SK-N-SH treated with all-trans-retinoic acid at 6 μM for 48 hours (cell line): ENCODE data around the gene RBM47.

Source experiments
- ARNTL ChIP-seq: fragments of 450-650 bp; formaldehyde crosslinking; IDR thresholded peaks from 2 replicates; pipeline ENCODE4 v1.5.0; 2020; ENCODE audit warnings: low read depth, mild to moderate bottlenecking, moderate library complexity, borderline replicate concordance
- ESRRG ChIP-seq: fragments of 250-450 bp; sonication (Bioruptor Pico); IDR thresholded peaks from 2 replicates; pipeline ENCODE4 v1.6.1; 2021; ENCODE audit warnings: mild to moderate bottlenecking
- ISL1 ChIP-seq: fragments of 250-450 bp; sonication (Bioruptor Pico); IDR thresholded peaks from 2 replicates; pipeline ENCODE4 v2.1.2; 2022; ENCODE audit warnings: mild to moderate bottlenecking, moderate library complexity
- OSR1 ChIP-seq: fragments of 250-450 bp; sonication (Bioruptor Pico); IDR thresholded peaks from 2 replicates; pipeline ENCODE4 v1.8.0; 2022; ENCODE audit warnings: moderate library complexity, mild to moderate bottlenecking, inconsistent platforms
- PPARA ChIP-seq: fragments of 250-450 bp; sonication (Bioruptor Pico); IDR thresholded peaks from 2 replicates; pipeline ENCODE4 v1.5.0; 2020; ENCODE audit warnings: mild to moderate bottlenecking, borderline replicate concordance
- RARB ChIP-seq: fragments of 250-450 bp; sonication (Bioruptor Pico); IDR thresholded peaks from 2 replicates; pipeline ENCODE4 v1.8.0; 2021; ENCODE audit warnings: mild to moderate bottlenecking, moderate library complexity
- SNAI2 ChIP-seq: fragments of 250-450 bp; sonication (Bioruptor Pico); IDR thresholded peaks from 2 replicates; pipeline ENCODE4 v1.5.0; 2020; ENCODE audit warnings: mild to moderate bottlenecking, moderate library complexity
- TCF4 ChIP-seq: fragments of 250-450 bp; sonication (Bioruptor Pico); IDR thresholded peaks from 2 replicates; pipeline ENCODE4 v1.8.0; 2021; ENCODE audit warnings: mild to moderate bottlenecking, moderate library complexity, borderline replicate concordance
- ZFP3 ChIP-seq: fragments of 250-450 bp; sonication (Bioruptor Pico); IDR thresholded peaks from 2 replicates; pipeline ENCODE4 v1.5.0; 2020; ENCODE audit warnings: mild to moderate bottlenecking, moderate library complexity
- TF ChIP-seq, protein P1 (sequence below): fragments of 250-450 bp; sonication (Bioruptor Pico); IDR thresholded peaks from 2 replicates; pipeline ENCODE4 v1.8.0; 2021; ENCODE audit warnings: low read depth, mild to moderate bottlenecking, moderate library complexity, borderline replicate concordance
- TF ChIP-seq, protein P2 (sequence below): fragments of 250-450 bp; sonication (Bioruptor Pico); IDR thresholded peaks from 2 replicates; pipeline ENCODE4 v1.5.1; 2020; ENCODE audit warnings: low read depth, mild to moderate bottlenecking, moderate library complexity
- TF ChIP-seq, protein P3 (sequence below): fragments of 250-450 bp; sonication (Bioruptor Pico); IDR thresholded peaks from 2 replicates; pipeline ENCODE4 v1.5.0; 2020; ENCODE audit warnings: mild to moderate bottlenecking, moderate library complexity

DNA sequence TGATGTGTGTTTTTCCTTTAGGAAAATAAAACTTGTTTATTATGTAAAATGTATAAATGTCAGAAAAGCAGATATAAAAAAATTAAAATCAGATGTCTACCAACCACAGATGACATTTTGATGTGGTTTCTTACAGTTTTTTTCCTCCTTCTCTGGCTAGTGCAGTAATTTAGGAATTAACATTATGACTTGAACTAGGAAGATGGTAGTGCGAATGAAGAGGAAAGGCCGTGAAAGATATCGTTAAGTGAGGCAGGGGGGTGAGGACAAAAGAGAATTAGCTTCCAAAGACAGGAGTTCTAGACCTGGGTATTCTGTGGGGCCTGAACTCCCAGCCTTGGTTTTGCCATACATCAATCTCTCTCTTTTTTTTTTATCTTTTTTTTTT is 98.0 kb downstream of the RBM47 start:
- TF ChIP-seq, protein P1, sequence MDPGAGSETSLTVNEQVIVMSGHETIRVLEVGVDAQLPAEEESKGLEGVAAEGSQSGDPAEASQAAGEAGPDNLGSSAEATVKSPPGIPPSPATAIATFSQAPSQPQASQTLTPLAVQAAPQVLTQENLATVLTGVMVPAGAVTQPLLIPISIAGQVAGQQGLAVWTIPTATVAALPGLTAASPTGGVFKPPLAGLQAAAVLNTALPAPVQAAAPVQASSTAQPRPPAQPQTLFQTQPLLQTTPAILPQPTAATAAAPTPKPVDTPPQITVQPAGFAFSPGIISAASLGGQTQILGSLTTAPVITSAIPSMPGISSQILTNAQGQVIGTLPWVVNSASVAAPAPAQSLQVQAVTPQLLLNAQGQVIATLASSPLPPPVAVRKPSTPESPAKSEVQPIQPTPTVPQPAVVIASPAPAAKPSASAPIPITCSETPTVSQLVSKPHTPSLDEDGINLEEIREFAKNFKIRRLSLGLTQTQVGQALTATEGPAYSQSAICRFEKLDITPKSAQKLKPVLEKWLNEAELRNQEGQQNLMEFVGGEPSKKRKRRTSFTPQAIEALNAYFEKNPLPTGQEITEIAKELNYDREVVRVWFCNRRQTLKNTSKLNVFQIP (CRISPR knock-in tag), result no peak
- TF ChIP-seq PPARA (no peak), ARNTL (CRISPR knock-in tag) (no peak), ESRRG (no peak), OSR1 (no peak), RARB (CRISPR knock-in tag) (no peak), ISL1 (CRISPR knock-in tag) (no peak), ZFP3 (CRISPR knock-in tag) (no peak), TCF4 (no peak), SNAI2 (CRISPR knock-in tag) (no peak)
- TF ChIP-seq, protein P2, sequence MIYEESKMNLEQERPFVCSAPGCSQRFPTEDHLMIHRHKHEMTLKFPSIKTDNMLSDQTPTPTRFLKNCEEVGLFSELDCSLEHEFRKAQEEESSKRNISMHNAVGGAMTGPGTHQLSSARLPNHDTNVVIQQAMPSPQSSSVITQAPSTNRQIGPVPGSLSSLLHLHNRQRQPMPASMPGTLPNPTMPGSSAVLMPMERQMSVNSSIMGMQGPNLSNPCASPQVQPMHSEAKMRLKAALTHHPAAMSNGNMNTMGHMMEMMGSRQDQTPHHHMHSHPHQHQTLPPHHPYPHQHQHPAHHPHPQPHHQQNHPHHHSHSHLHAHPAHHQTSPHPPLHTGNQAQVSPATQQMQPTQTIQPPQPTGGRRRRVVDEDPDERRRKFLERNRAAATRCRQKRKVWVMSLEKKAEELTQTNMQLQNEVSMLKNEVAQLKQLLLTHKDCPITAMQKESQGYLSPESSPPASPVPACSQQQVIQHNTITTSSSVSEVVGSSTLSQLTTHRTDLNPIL, result no peak
- TF ChIP-seq, protein P3, sequence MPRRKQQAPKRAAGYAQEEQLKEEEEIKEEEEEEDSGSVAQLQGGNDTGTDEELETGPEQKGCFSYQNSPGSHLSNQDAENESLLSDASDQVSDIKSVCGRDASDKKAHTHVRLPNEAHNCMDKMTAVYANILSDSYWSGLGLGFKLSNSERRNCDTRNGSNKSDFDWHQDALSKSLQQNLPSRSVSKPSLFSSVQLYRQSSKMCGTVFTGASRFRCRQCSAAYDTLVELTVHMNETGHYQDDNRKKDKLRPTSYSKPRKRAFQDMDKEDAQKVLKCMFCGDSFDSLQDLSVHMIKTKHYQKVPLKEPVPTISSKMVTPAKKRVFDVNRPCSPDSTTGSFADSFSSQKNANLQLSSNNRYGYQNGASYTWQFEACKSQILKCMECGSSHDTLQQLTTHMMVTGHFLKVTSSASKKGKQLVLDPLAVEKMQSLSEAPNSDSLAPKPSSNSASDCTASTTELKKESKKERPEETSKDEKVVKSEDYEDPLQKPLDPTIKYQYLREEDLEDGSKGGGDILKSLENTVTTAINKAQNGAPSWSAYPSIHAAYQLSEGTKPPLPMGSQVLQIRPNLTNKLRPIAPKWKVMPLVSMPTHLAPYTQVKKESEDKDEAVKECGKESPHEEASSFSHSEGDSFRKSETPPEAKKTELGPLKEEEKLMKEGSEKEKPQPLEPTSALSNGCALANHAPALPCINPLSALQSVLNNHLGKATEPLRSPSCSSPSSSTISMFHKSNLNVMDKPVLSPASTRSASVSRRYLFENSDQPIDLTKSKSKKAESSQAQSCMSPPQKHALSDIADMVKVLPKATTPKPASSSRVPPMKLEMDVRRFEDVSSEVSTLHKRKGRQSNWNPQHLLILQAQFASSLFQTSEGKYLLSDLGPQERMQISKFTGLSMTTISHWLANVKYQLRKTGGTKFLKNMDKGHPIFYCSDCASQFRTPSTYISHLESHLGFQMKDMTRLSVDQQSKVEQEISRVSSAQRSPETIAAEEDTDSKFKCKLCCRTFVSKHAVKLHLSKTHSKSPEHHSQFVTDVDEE (CRISPR knock-in tag), result no peak
